Adrenal gland (tissue), 5 donors: Measurements from ENCODE around the gene ZKSCAN4.

Source experiments
- POLR2A ChIP-seq, 2 donors: fragments of 450-650 bp; IDR thresholded peaks; one replicate each; pipeline ENCODE4 v1.6.1; 2017; ENCODE audit warnings: antibody characterized with exemption in 2 of 2, mild to moderate bottlenecking in 2 of 2, moderate library complexity in 1 of 2
- TF ChIP-seq, protein P1 (sequence below), 6 experiments: fragments of 450-650 bp in 4 of 6; fragments of 200-600 bp in 2 of 6; sonication (generic) in 1 of 6; IDR thresholded peaks; 1 replicate in 5 of 6; 2 replicates in 1 of 6; pipeline versions ENCODE4 v1.5.1 to v1.8.0; 2016 to 2021; ENCODE audit warnings: antibody characterized with exemption in 6 of 6, mild to moderate bottlenecking in 2 of 6, moderate library complexity in 1 of 6
- donor health status: DM: no; HTN: no; CAD: no.

DNA sequence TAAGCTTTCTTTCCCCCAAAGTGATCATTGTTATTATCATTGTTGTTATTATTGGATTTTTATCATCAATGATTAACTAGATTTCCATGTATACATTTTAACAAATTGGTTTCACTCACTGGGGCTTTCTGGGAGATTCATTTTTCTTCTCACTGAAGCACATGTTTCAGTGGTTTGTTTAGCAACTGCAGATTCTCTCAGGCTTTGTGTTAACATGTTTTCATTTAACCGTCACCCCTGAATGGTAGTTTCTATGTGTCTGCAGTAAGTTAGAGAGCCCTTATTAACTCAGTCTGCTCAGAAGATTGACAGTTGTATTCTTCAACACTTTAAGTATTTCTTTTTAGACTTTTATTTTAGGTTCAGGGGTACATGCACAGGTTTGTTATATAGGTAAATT lies 12.4 kb downstream of the ZKSCAN4 start:
- TF ChIP-seq, protein P1, sequence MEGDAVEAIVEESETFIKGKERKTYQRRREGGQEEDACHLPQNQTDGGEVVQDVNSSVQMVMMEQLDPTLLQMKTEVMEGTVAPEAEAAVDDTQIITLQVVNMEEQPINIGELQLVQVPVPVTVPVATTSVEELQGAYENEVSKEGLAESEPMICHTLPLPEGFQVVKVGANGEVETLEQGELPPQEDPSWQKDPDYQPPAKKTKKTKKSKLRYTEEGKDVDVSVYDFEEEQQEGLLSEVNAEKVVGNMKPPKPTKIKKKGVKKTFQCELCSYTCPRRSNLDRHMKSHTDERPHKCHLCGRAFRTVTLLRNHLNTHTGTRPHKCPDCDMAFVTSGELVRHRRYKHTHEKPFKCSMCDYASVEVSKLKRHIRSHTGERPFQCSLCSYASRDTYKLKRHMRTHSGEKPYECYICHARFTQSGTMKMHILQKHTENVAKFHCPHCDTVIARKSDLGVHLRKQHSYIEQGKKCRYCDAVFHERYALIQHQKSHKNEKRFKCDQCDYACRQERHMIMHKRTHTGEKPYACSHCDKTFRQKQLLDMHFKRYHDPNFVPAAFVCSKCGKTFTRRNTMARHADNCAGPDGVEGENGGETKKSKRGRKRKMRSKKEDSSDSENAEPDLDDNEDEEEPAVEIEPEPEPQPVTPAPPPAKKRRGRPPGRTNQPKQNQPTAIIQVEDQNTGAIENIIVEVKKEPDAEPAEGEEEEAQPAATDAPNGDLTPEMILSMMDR (IDR thresholded peaks at IDR 0.05) = no peak
- no peak for TF ChIP-seq POLR2A (IDR thresholded peaks at IDR 0.05)
